ENCODE data around the gene LIMS2. TPM values are rescaled to one million over a fixed set of nuclear protein-coding genes. Genes with fewer than 3 reads are reported as not detected.

Gene LIMS2
- total RNA-seq, 3 donors from 2014 or later, result 4.4 to 8.8 (median 5.2) TPM

DNA sequence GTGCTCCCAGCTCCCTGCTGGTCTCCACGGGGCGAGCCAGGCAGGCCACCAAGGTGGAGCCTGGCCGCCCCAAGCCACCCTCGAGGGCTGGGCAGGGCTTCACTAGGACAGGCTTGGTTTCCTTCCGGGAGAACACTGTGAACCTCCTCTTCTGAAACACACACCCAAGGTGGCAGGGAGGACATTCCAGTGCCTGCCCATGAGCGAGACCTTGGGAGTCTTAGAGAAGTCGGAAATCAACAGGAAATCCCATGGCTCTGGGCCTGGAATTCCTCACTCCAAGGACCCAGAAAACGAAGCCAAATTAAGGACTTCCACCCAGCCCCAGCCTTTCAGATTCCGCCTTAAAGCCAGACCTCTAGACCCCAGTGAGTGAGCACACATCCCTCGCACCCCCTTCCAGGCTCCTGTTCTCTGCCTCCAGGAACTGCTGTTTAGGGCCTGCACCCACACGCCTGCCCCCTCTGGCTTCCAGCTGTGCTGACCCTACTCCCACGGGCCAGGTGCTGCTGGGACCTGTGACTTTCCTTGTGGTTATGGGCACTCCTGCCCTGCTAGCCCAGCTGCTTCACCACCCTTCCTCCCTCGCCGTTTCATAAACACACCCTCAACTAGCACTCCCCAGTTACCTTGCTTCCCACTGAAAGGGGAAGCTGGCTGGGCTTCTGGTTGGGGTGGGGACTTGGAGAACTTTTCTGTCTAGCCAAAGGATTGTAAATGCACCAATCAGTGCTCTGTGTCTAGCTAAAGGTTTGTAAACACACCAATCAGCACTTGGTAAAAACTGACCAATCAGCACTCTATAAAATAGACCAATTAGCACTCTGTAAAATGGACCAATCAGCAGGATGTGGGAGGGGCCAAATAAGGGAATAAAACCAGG lies 15.7 kb downstream of the LIMS2 start:
- no peak overlapping the region for H3K4me3 Mint-ChIP-seq
- H3K4me1 Mint-ChIP-seq (ENCODE audit: low read depth), result no peaks in the 10 kb centered on the region
- ATAC-seq, result no peak
- H3K36me3 Mint-ChIP-seq (ENCODE audit: insufficient read depth), result no peaks in the 10 kb centered on the region
- H3K27me3 Mint-ChIP-seq (ENCODE audit: low read depth), result peaks cover 31% of the 10 kb centered on the region
- no peak for DNase-seq
- no peaks in the 10 kb centered on the region for H3K9me3 Mint-ChIP-seq

DNA sequence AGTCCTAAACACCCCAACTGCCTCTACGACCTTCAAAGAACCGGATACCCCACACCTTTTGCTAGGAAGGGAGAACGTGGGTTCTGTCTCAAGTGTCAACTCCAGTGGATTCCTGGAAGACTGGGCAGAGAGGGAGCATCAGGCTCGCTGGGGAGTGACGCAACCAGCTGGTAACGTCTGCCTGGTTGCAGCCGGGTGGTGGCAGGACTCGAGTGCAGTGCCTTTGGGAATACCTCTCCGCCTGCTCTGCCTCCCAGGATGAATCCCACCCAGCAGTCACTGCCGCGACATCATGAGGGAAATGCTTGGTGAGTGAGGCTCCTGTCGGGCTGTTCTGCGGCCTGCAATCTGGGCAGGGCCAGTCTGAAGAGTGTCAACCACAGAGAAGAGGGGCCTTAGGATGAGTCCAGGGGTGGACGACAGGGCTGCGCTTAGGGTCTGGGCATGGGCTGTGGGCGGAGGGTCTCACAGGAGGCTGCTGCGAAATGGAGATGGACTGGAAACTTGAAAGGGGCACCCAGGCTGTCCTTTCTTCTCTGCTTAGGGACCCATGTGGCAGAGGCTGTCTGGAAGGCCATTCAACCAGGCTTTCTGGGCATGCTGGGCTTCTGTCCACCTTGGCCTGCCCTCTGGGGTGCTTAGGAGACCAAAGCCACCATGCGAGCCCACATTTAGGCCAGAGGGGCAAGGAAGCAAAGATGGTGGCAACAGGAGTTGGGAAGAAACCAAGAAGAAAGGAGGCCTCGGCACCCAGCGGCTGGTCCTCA lies 16.5 kb downstream of the LIMS2 start:
- no peak for DNase-seq
- Mint-ChIP-seq H3K4me1 (ENCODE audit: low read depth) (no peaks in the 10 kb centered on the region), H3K9me3 (no peaks in the 10 kb centered on the region), H3K36me3 (ENCODE audit: insufficient read depth) (no peaks in the 10 kb centered on the region), H3K27me3 (ENCODE audit: low read depth) (peaks cover 27% of the 10 kb centered on the region), H3K4me3 (no peak overlapping the region)
- ATAC-seq, result no peak

DNA sequence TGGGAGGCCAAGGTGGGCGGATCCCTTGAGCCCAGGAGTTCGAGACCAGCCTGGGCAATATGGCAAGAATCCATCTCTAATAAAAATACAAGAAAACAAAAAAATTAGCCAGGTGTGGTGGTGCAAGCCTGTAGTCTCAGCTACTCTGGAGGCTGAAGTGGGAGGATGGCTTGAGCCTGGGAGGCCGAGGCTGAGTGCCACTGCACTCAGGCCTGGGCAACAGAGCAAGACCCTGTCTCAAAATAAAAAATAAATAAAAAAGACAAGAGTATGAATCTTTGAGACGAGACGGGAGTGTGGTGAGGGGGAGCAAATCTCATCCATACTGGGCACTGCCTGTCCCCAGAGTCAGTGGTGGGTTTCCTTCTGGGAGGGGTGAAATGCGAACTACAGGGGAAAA lies 17.2 kb downstream of the LIMS2 start:
- Mint-ChIP-seq H3K4me3 (no peak overlapping the region), H3K4me1 (ENCODE audit: low read depth) (no peaks in the 10 kb centered on the region), H3K9me3 (no peaks in the 10 kb centered on the region), H3K36me3 (ENCODE audit: insufficient read depth) (no peaks in the 10 kb centered on the region), H3K27me3 (ENCODE audit: low read depth) (peaks cover 20% of the 10 kb centered on the region)
- no peak for ATAC-seq
- no peak for DNase-seq

DNA sequence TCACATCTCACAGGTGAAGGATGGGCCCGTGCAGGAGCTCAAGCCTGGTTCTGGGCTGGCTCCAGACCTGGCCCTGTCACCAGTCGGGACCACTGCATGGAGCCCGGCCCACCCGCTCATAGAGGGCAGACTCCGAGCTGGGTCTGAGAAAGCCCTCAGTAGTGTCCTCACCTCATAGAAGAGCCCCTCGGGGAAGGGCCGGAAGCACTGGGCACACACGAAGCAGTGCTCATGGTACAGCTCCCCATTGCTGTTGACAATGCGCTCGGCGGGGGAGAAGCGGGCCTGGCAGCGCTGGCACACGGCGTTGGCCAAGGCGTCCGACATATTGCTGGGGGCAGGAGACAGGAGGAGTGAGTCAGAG lies 18.1 kb downstream of the LIMS2 start:
- H3K36me3 Mint-ChIP-seq (ENCODE audit: insufficient read depth), result no peaks in the 10 kb centered on the region
- no peak for DNase-seq
- no peak for ATAC-seq
- no peaks in the 10 kb centered on the region for H3K4me1 Mint-ChIP-seq (ENCODE audit: low read depth)
- no peak overlapping the region for H3K4me3 Mint-ChIP-seq
- H3K9me3 Mint-ChIP-seq, result no peaks in the 10 kb centered on the region
- peaks cover 13% of the 10 kb centered on the region for H3K27me3 Mint-ChIP-seq (ENCODE audit: low read depth)

DNA sequence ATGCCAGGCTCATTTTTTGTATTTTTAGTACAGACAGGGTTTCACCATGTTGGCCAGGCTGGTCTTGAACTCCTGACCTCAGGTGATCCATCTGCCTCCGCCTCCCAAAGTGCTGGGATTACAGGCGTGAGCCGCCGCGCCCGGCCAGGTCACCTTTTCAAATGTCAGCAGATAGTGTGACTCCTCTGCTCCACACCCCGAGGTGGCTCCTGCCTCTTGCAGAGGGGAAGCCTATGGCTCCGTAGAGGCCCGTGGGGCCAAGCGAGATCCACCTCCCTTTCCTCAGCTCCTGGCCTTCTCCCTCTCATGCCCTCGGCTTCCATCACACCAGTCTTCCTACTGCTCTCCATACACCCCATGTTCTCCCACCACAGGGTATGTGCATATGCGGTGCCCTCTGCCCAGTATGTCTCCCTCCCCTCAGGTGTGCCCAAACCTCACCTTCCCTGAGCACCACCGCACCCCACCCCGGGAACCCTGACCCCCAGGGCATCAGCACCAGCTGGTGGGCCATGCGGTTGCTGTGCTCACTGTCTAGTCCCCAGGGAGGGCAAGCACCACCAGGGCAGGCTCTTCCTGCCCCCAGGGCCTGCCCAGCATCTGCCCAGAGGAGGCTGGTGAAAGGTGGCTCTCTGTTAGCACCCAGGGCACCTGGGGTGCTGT lies 18.6 kb downstream of the LIMS2 start:
- Mint-ChIP-seq H3K9me3 (no peaks in the 10 kb centered on the region), H3K4me3 (no peak overlapping the region), H3K4me1 (ENCODE audit: low read depth) (no peaks in the 10 kb centered on the region), H3K36me3 (ENCODE audit: insufficient read depth) (no peaks in the 10 kb centered on the region), H3K27me3 (ENCODE audit: low read depth) (peaks cover 9% of the 10 kb centered on the region)
- ATAC-seq (no peak), DNase-seq (no peak)

DNA sequence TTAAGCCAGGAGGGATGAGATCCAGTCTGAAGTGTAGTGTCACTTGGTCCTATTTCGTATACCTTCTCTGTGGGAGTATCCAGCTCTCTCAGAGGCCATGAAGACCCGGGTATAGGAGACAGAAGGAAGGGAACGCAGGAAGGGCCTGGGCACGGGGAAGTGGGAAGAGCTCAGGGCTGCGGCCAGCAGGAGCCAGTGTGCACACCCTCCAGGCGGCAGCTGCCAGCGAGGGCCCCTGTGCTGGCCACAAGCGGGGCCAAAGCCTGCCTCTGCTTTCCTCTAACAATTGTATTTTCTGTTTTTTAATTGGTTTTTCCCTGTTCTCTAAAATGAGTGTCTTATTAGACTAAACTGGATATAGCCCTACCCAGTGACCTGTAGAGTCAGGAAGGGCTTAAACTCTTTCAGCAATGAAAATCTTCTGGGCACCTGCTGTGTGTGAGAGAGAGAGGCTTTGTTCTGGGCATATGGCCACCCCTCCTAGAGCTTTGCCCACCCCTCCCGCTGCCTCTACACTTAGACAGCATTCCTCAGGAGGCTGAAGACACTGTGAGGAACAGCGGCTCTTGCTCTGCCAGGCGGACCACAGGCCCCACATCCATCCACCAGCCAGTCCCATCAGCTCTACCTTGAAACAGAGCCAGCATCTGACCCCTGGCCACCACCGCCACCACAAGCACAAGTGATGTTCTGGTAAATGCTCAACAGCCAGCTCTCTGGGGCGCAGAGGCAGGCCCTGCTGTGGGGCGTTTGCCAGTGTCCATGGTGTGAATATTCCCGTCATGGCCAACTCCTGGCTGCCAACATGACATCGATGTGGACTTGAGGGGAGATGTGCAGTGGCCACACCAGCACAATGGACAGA lies 19.9 kb downstream of the LIMS2 start:
- no peak for ATAC-seq
- Mint-ChIP-seq H3K27me3 (ENCODE audit: low read depth) (peaks cover 2% of the 10 kb centered on the region), H3K9me3 (no peaks in the 10 kb centered on the region), H3K36me3 (ENCODE audit: insufficient read depth) (no peaks in the 10 kb centered on the region), H3K4me3 (no peak overlapping the region), H3K4me1 (ENCODE audit: low read depth) (no peaks in the 10 kb centered on the region)
- no peak for DNase-seq

DNA sequence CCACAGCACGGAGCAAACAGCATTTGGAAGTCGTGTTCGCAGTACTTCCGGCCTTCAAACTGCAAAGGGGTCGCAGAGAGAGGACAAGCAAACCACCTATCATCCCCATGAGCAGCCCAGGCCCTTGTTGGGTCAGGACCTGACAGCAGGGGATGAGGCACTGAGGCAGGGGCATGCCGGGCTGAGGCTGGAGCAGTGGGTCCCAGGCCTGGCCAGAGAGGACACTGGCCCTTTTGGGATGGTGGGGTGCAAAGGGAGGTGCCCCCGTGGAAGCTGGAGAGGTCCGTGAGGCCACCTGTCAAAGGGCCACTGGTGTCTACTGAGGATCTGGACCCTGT lies 20.5 kb downstream of the LIMS2 start:
- Mint-ChIP-seq H3K36me3 (ENCODE audit: insufficient read depth) (no peaks in the 10 kb centered on the region), H3K27me3 (ENCODE audit: low read depth) (peaks cover 2% of the 10 kb centered on the region), H3K9me3 (no peaks in the 10 kb centered on the region), H3K4me1 (ENCODE audit: low read depth) (peaks cover 1% of the 10 kb centered on the region), H3K4me3 (no peak overlapping the region)
- DNase-seq (no peak), ATAC-seq (no peak)

DNA sequence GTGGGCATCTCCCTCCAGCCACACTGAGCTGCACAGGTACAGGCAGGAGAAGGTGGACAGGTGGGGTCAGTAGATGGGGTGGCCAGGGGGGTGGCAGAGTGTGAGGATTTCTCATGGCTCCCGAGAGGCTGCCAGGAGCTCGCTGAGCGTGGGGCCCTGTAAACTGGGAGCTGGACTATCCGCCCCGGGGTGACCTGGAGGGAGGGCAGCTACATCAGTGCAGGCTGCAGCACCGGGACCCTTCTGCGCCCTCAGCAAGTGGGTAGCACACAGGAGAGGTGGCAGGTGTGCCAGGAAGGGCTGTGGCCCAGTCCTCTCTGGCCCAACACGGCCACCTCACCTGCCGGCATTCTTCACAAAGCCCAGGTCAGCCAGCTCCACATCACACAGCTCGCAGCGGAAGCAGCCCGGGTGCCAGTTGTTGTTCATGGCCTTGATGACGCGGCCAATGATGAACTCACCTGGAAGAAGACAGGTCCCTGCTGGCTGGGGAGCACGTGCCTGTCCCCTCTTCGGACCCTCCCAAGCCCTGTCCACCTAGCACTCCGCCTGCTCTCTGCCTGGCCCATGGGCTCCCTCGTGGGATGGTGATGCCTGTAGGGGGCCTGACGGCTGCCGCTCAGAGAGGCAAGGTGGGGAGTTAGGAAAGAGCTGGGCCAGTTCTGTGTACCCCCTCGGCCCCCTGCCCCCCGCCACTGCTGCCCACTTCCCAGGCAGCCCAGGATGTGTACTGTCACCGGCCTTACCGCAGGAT lies 21.1 kb downstream of the LIMS2 start:
- Mint-ChIP-seq H3K9me3 (no peaks in the 10 kb centered on the region), H3K4me1 (ENCODE audit: low read depth) (peaks cover 6% of the 10 kb centered on the region), H3K27me3 (ENCODE audit: low read depth) (peaks cover 2% of the 10 kb centered on the region), H3K4me3 (no peak overlapping the region), H3K36me3 (ENCODE audit: insufficient read depth) (no peaks in the 10 kb centered on the region)
- no peak for DNase-seq
- ATAC-seq, result no peak

DNA sequence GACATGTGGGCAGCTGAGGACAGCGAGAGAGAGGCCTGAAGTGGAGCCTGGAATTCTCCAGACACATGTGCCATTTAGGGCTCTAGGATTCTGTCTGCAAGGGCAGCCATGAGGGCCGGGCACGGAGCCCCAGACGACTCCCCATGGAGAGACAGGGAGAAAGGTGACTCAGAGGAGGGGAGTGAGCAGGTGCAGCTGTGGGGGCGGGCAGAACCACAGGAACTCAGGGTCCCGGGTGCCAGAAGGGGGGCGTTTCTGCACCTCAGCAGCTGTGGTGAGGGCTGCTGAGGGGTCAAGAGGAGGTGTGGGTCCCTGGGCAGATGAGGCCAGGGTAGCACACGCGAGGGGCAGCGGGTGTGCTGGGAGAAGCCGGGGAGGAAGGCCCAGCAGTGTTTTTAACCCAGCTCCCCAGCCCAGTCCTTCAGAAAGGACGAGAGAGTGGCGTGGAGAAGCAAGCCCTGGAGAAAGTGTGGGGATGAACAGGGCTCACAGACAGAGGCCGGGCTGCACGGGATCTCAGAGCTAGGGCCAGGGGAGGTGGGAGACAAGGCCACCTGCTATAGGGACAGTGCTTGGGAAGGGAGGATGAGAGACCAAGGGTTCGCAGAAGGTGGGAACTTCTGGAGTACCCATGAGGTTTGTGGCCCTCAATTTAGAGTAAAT lies 21.8 kb downstream of the LIMS2 start:
- peaks cover 7% of the 10 kb centered on the region for H3K4me1 Mint-ChIP-seq (ENCODE audit: low read depth)
- H3K9me3 Mint-ChIP-seq, result no peaks in the 10 kb centered on the region
- no peak overlapping the region for H3K4me3 Mint-ChIP-seq
- peaks cover 2% of the 10 kb centered on the region for H3K27me3 Mint-ChIP-seq (ENCODE audit: low read depth)
- H3K36me3 Mint-ChIP-seq (ENCODE audit: insufficient read depth), result no peaks in the 10 kb centered on the region
- DNase-seq, result no peak
- no peak for ATAC-seq

DNA sequence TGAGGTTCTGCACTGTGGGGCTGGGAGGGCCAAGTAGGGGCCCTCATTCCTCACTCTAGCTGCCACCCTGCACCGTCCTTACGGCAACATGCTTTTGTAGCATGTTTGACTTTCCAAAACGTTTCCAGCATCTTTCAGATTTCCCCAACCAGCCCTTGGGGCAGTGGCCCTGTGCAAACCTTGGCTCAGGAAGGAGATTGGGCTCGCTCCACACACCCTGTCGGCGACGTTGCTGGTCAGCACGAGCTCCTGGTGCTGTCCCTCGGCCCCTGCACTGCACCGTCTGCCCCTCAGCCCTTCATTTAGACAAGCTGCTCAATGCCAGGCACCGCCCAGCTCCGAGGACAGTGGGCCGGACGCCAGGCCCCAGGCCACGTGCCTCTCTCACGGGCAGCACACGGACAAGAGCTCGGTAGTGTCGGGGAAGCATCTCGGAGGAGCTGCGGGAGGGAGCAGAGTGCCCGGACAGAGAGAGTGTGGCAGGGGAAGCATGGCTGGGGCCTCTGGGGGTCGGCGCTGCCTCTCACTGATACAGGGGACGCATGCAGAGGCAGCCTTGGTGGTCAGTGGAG lies 22.5 kb downstream of the LIMS2 start:
- H3K36me3 Mint-ChIP-seq (ENCODE audit: insufficient read depth), result no peaks in the 10 kb centered on the region
- no peaks in the 10 kb centered on the region for H3K9me3 Mint-ChIP-seq
- peaks cover 11% of the 10 kb centered on the region for H3K4me1 Mint-ChIP-seq (ENCODE audit: low read depth)
- DNase-seq (no peak), ATAC-seq (no peak)
- H3K27me3 Mint-ChIP-seq (ENCODE audit: low read depth), result peaks cover 2% of the 10 kb centered on the region
- H3K4me3 Mint-ChIP-seq, result no peak overlapping the region

DNA sequence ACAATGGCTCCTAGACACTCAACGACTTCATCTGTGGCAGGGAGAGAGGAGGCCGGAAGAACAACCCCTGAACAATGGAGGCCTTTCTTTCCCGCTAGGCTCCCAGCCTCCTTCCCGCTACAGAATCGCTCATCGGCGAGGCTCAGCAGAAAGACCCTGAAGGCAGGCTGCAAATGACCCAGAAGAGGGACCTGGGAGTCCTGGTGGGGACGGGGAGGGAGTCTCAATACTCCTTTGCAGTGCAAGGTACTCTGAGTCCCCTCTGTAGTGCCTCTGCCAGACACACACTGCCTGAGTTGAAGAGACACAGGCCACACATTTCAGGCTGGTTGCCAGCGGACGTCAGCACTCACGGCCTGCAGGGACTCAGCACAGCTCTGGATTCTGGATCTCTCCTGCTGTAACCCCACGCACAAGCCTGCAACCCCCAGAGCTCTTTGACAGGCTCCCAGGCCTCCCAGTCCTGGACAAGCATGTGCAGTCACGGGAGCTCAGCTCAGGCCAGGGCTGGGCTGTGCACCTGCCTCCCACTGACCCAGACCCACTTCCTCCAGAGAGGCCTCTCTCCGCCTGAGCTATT lies 23.3 kb downstream of the LIMS2 start:
- H3K4me1 Mint-ChIP-seq (ENCODE audit: low read depth), result peaks cover 11% of the 10 kb centered on the region

DNA sequence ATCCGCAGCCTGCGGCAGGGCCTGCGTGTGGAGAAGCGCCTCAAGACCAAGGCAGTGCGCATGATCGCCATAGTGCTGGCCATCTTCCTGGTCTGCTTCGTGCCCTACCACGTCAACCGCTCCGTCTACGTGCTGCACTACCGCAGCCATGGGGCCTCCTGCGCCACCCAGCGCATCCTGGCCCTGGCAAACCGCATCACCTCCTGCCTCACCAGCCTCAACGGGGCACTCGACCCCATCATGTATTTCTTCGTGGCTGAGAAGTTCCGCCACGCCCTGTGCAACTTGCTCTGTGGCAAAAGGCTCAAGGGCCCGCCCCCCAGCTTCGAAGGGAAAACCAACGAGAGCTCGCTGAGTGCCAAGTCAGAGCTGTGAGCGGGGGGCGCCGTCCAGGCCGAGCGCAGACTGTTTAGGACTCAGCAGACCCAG lies 23.9 kb downstream of the LIMS2 start:
- Mint-ChIP-seq H3K27me3 (ENCODE audit: low read depth) (no peaks in the 10 kb centered on the region), H3K4me1 (ENCODE audit: low read depth) (peaks cover 14% of the 10 kb centered on the region), H3K4me3 (no peak overlapping the region), H3K9me3 (no peaks in the 10 kb centered on the region), H3K36me3 (ENCODE audit: insufficient read depth) (no peaks in the 10 kb centered on the region)
- DNase-seq, result no peak
- ATAC-seq, result no peak

More for the DNA sequence above, 23.3 kb downstream of the LIMS2 start:
- DNase-seq (no peak), ATAC-seq (no peak)
- H3K4me3 Mint-ChIP-seq, result no peak overlapping the region
- no peaks in the 10 kb centered on the region for H3K36me3 Mint-ChIP-seq (ENCODE audit: insufficient read depth)
- H3K9me3 Mint-ChIP-seq, result no peaks in the 10 kb centered on the region
- H3K27me3 Mint-ChIP-seq (ENCODE audit: low read depth), result no peaks in the 10 kb centered on the region

Measured in activated T-cell treated with anti-CD3 and anti-CD28 coated beads, Interleukin-2, amount 50 U/mL, for 4 hours (primary cell).